OCI-LY1 (cell line): ENCODE measurements around the gene TGM5.

Experiments used
- H2AFZ ChIP-seq: fragments of 200-600 bp; sonication (generic), shearing (Covaris generic); 2 replicates; pipeline ENCODE4 v1.6.0; 2014; ENCODE audit warnings: antibody characterized with exemption, mild to moderate bottlenecking, low read length
- H3F3A ChIP-seq: fragments of 200-600 bp; sonication (generic), shearing (Covaris generic); 2 replicates; pipeline ENCODE4 v1.6.0; 2014; ENCODE audit warnings: mild to moderate bottlenecking, antibody characterized with exemption, low read length, moderate library complexity; ENCODE audit not compliant: insufficient read depth
- H3K27ac ChIP-seq: fragments of 200-600 bp; sonication (generic); 2 replicates; pipeline ENCODE4 v1.5.1; 2014; ENCODE audit warnings: low read length, mixed run types, mild to moderate bottlenecking, low read depth; ENCODE audit not compliant: poor library complexity, severe bottlenecking
- H3K27me3 ChIP-seq: fragments of 200-600 bp; sonication (generic); 2 replicates; pipeline ENCODE4 v1.6.0; 2014; ENCODE audit warnings: antibody characterized with exemption, mild to moderate bottlenecking, low read length, moderate library complexity; ENCODE audit not compliant: insufficient read depth
- H3K36me3 ChIP-seq: fragments of 200-600 bp; sonication (generic); 2 replicates; pipeline ENCODE4 v1.6.1; 2014; ENCODE audit warnings: mild to moderate bottlenecking, antibody characterized with exemption, low read length, moderate library complexity, mixed read lengths; ENCODE audit not compliant: insufficient read depth
- H3K4me1 ChIP-seq: fragments of 200-600 bp; sonication (generic); 2 replicates; pipeline ENCODE4 v1.5.1; 2014; ENCODE audit warnings: mild to moderate bottlenecking, low read length, moderate library complexity; ENCODE audit not compliant: insufficient read depth, severe bottlenecking
- H3K4me2 ChIP-seq: fragments of 200-600 bp; sonication (generic), shearing (Covaris generic); 2 replicates; pipeline ENCODE4 v1.6.1; 2014; ENCODE audit warnings: low read length
- H3K4me3 ChIP-seq: fragments of 200-600 bp; sonication (generic); 2 replicates; pipeline ENCODE4 v1.5.1; 2014; ENCODE audit warnings: low read length, low read depth, mild to moderate bottlenecking, mixed read lengths; ENCODE audit not compliant: poor library complexity, severe bottlenecking
- H3K79me2 ChIP-seq: fragments of 200-600 bp; shearing (Covaris generic); 2 replicates; pipeline ENCODE4 v1.6.1; 2016; ENCODE audit warnings: mixed run types, low read length, mixed read lengths; ENCODE audit not compliant: insufficient read depth
- H3K9ac ChIP-seq: fragments of 200-600 bp; sonication (generic), shearing (Covaris generic); 2 replicates; pipeline ENCODE4 v1.6.1; 2014; ENCODE audit warnings: mild to moderate bottlenecking, low read length, mixed read lengths
- H3K9me2 ChIP-seq: fragments of 200-600 bp; sonication (generic), shearing (Covaris generic); 2 replicates; pipeline ENCODE4 v1.6.1; 2014; ENCODE audit warnings: low read depth, mild to moderate bottlenecking, low read length, mixed read lengths
- H3K9me3 ChIP-seq: fragments of 200-600 bp; shearing (Covaris generic); 2 replicates; pipeline ENCODE4 v1.6.1; 2014; ENCODE audit warnings: low read length, mixed read lengths
- H4K20me1 ChIP-seq: fragments of 200-600 bp; sonication (generic), shearing (Covaris generic); 2 replicates; pipeline ENCODE4 v1.6.0; 2016; ENCODE audit warnings: mild to moderate bottlenecking, low read length; ENCODE audit not compliant: insufficient read depth
- EZH2 ChIP-seq: fragments of 200-600 bp; sonication (generic), shearing (Covaris generic); IDR thresholded peaks from 2 replicates; pipeline ENCODE4 v1.8.0; 2017; ENCODE audit warnings: borderline replicate concordance, mixed run types, mild to moderate bottlenecking, antibody characterized with exemption, low read length, moderate library complexity, mixed read lengths
- TF ChIP-seq, protein P1 (sequence below): fragments of 200-600 bp; sonication (generic), shearing (Covaris generic); IDR thresholded peaks from 2 replicates; pipeline ENCODE4 v1.5.1; 2017; ENCODE audit warnings: mild to moderate bottlenecking, antibody characterized with exemption, low read length, moderate library complexity, mixed read lengths

TGM5 gene

DNA sequence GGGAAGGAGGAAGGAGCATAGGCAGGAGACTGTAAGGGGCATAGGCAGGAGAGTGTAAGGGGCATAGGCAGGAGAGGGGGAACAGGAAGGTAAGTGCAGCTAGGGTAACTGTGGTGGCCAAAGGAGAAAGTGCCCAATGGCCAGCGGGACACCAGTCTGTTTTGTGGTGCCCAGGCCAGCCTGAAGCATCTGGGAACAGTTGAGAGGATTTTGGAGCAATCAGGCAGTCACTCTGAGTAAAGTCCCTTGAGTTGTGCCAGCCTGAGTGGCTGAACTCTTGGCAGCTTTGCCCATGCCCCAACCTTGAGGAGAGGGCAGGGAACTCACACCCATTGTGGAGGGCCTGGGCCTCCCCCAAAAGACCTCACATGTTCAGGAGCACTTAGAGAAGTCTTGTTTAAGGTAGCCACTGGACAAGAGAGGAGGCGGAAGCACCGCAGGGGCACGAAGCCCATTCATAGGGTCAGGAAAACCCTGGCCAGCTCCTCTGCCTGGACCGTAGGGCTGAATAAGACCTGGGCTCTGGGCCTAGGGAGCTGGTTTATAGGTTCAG is 3.5 kb upstream of the TGM5 start:
- no peak overlapping the region for H2AFZ ChIP-seq
- H3F3A ChIP-seq: no peaks in the 10 kb centered on the region
- H3K4me2 ChIP-seq: no peak overlapping the region
- no peaks in the 10 kb centered on the region for H3K9me2 ChIP-seq
- no peaks in the 10 kb centered on the region for H3K9me3 ChIP-seq
- H3K4me3 ChIP-seq: no peak overlapping the region
- H3K9ac ChIP-seq: no peak overlapping the region
- TF ChIP-seq EZH2: no peak
- no peak overlapping the region for H3K27ac ChIP-seq
- no peaks in the 10 kb centered on the region for H4K20me1 ChIP-seq
- no peaks in the 10 kb centered on the region for H3K4me1 ChIP-seq
- no peaks in the 10 kb centered on the region for H3K79me2 ChIP-seq
- no peaks in the 10 kb centered on the region; the same call in 1 of the 2 replicates for H3K36me3 ChIP-seq
- no peaks in the 10 kb centered on the region; the same call in 1 of the 2 replicates for H3K27me3 ChIP-seq

DNA sequence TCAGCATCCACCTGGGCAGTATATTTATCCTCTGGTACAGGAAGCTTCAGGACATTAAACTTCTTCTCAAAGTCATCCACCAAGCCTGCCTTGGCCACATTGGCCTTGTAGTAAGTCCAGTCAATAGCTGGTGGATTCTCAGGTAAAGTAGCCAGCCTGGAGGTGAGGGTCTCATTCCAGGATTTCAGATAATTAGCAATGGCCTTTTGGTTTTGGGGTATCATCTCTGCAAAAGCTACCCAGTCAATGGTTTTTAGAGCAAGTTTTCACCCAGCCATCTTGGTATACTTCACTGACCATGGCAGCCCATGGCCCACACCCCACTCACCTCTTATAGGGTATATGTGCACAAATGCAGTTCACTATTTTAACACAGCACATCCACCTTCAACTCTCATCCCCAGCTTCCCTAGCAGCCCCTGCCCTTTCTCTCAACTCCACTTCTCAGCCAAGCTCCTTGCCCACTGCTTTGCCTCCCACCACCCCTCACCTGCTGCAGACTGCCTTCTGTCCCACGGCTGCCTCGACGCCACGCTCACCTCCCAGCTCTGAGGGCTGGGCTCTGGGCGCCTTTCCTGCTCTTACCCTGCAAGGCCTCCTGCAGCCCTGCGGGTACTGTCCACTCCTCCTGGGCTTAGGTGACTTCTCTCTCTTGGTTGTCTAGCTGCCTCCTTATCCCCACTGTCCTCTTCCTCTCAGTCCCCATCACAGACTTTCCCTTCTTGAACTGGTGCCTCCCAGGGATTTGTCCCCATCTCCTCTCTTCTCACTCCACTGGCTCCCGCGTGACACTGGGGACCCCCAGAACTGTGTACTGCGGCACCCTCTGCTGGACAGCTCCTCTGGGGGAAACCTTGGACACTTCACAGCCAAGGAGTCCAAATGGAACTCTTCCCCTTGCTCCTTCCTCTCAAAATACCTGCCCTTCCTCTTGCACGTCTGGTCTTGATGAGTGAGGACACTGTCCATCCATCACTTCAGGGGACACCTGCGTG is 1.7 kb upstream of the TGM5 start:
- no peaks in the 10 kb centered on the region for H3F3A ChIP-seq
- no peaks in the 10 kb centered on the region for H4K20me1 ChIP-seq
- H3K9ac ChIP-seq: no peak overlapping the region
- no peak overlapping the region for H3K4me2 ChIP-seq
- H3K9me3 ChIP-seq: no peaks in the 10 kb centered on the region
- no peaks in the 10 kb centered on the region; the same call in 1 of the 2 replicates for H3K27me3 ChIP-seq
- H3K4me3 ChIP-seq: no peak overlapping the region
- no peaks in the 10 kb centered on the region for H3K9me2 ChIP-seq
- H3K27ac ChIP-seq: no peak overlapping the region
- no peaks in the 10 kb centered on the region for H3K4me1 ChIP-seq
- no peak overlapping the region for H2AFZ ChIP-seq
- H3K79me2 ChIP-seq: no peaks in the 10 kb centered on the region
- TF ChIP-seq EZH2: no peak
- TF ChIP-seq, protein P1, sequence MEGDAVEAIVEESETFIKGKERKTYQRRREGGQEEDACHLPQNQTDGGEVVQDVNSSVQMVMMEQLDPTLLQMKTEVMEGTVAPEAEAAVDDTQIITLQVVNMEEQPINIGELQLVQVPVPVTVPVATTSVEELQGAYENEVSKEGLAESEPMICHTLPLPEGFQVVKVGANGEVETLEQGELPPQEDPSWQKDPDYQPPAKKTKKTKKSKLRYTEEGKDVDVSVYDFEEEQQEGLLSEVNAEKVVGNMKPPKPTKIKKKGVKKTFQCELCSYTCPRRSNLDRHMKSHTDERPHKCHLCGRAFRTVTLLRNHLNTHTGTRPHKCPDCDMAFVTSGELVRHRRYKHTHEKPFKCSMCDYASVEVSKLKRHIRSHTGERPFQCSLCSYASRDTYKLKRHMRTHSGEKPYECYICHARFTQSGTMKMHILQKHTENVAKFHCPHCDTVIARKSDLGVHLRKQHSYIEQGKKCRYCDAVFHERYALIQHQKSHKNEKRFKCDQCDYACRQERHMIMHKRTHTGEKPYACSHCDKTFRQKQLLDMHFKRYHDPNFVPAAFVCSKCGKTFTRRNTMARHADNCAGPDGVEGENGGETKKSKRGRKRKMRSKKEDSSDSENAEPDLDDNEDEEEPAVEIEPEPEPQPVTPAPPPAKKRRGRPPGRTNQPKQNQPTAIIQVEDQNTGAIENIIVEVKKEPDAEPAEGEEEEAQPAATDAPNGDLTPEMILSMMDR: no peak
- H3K36me3 ChIP-seq: no peaks in the 10 kb centered on the region; the same call in 1 of the 2 replicates

DNA sequence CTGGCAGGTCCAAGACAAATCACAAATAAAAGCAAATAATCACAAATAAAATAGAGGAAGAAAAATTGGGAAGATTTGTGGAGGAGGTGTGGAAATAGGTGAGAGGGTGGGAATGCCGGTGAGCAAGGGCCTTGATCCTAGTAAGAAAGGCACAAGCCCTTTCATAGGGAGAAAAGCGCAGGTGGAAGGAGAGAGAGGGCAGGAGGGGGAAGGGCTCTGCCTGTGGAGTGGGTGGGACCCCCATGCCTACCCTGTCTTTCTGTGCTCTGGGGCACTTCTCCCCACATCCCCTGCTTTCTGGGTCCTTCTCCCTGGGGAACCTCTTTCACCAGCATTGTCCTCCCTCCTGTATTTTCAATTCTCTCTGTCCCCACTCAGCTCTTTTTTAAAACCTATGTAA is 711 bp upstream of the TGM5 start:
- no peaks in the 10 kb centered on the region; the same call in 1 of the 2 replicates for H3K27me3 ChIP-seq
- no peaks in the 10 kb centered on the region for H3K4me1 ChIP-seq
- no peaks in the 10 kb centered on the region; the same call in 1 of the 2 replicates for H3K36me3 ChIP-seq
- H2AFZ ChIP-seq: no peak overlapping the region
- no peaks in the 10 kb centered on the region for H3K79me2 ChIP-seq
- H3K9me2 ChIP-seq: no peaks in the 10 kb centered on the region
- no peaks in the 10 kb centered on the region for H3F3A ChIP-seq
- no peak overlapping the region for H3K9ac ChIP-seq
- H3K4me3 ChIP-seq: no peak overlapping the region
- H3K27ac ChIP-seq: no peak overlapping the region
- H3K9me3 ChIP-seq: no peaks in the 10 kb centered on the region
- TF ChIP-seq EZH2: no peak
- TF ChIP-seq, protein P1: no peak
- H4K20me1 ChIP-seq: no peaks in the 10 kb centered on the region
- H3K4me2 ChIP-seq: no peak overlapping the region
